Epithelial cell of proximal tubule (primary cell): ENCODE data around the gene STXBP1. TPM values are rescaled to one million over a fixed set of nuclear protein-coding genes. Genes with fewer than 3 reads are reported as not detected.

ENCODE experiments used
- DNase-seq: peaks from one replicate; pipeline ENCODE4 v3.0.0-alpha.2; 2011; ENCODE audit warnings: low read depth
- H3K4me3 ChIP-seq: 2 replicates; pipeline ENCODE4 v1.5.1; 2011; ENCODE audit warnings: low read depth, mild to moderate bottlenecking, low read length
- CTCF ChIP-seq: conservative IDR thresholded peaks from 2 replicates; pipeline ENCODE4 v1.5.1; 2012; ENCODE audit warnings: low read depth, mild to moderate bottlenecking, low read length
- total RNA-seq: library from RNA; depleted of rRNA; stranded (reverse); fragments of >200 nt; gene quantifications from 2 replicates; pipeline ENCODE4 v1.2.3, GENCODE V29; 2015

Gene STXBP1
- total RNA-seq, 1 donor from 2014 or later = 14.6 TPM

DNA sequence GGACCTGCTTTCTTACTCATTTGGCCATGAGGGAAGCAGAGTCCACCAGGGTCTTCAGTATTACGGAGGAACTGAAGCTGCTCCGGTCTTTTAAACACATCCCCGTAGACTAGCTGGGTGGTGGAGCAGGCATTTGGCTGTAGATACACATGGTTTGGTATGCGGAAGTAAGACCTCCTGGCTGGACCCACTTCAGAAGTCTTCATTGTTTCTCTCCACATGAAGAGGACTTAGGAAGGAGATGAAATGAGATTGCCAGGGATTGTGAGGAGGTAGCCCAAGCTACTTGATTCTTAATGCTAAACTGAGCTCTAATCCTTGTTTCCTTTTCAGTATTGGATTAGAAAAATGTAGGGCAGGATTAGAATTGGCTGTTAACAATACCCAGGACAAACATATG, 32.9 kb downstream of the STXBP1 start:
- H3K4me3 ChIP-seq = no peak overlapping the region
- DNase-seq = no peak
- TF ChIP-seq CTCF = no peak

- H3K4me3 ChIP-seq = no peak overlapping the region
- TF ChIP-seq CTCF = no peak
- no peak for DNase-seq
Measured at GRCh38 chr9:127647451-127647850, 35.4 kb downstream of the STXBP1 start.

DNA sequence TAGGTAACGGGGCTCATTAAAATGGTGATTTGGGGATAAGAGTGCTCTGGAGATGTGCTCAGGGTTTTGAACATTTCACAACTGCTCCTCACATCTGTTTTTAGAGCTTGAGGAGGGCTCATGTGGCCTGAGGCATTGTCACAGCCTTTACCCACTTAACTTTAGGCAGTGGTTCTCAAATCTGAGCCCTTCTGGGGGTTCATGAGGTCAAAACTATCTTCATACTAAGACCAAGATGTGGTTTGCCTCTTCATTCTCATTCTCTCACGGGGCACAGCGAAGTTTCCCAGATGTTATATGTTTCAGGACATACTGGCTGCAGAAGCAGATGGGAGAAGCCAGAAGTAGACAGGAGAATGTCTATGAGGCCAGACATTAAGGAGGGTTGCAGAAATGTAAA, 38.4 kb downstream of the STXBP1 start:
- no peak for DNase-seq
- TF ChIP-seq CTCF = no peak
- H3K4me3 ChIP-seq = no peak overlapping the region

DNA sequence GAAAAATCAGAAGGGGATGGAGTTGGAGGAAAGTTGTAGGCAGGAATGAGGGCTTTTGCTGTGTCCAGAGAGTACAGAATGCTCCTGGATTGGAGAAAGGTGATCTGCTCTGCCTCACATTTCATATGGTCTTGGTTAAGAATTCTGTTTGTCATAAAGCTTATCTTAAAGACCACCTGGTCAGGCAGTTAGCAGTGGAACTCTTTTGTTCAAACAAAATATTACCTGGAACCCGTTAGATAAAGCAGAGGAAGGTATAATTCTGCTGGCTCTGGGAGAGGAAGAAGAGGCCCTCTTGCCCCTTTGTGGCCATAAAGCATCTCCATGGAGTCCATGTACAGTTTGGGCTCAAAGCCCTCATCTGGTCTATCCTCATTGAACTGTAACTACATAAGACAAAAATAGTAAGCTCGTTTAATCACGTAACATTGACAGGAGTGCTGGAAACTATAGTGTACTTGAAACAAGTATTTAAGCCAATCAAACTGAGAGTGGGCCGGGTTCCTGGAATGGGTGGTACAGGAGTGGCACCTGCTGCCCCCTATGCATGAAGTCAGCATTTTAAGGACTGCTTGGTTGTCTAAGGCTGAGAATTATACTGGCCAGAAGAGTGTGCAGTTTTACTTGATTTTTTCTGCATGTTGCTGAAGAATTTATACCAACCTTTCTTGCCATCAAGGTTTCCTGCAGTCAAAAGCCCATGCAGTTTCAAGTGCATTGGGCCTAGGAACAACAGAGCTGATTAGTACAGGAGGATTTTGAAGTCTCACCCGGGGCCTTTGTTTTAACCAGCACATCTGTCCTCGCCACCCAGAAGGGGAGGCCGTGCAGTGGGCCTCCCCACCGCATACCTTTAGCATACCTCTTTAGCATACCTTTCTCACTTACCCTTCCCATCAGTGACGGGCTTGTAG, 39.9 kb downstream of the STXBP1 start:
- H3K4me3 ChIP-seq = no peak overlapping the region
- TF ChIP-seq CTCF = no peak
- DNase-seq = no peak

GRCh38 chr9:127652733-127653132, 40.7 kb downstream of the STXBP1 start:
- DNase-seq = no peak
- TF ChIP-seq CTCF = no peak
- no peak overlapping the region for H3K4me3 ChIP-seq

DNA sequence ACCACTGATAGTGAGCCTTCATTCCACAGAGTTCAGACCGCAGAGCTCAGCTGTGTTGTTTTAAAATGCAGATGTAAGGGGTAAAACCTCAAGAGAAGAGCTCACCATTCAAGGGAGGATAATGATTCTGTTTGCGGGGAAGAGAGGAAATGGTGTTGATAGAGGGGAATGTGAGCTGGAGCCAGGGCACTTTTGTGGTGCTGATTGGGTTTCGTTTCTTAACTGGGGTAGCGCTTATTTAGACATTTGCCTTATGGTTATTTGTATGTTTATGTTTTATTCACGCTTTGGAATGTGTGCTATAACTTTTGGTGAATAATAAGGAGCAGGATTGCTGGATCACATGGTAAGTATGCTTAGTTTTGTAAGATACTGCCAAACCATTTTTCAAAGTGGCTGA, 42.5 kb downstream of the STXBP1 start:
- no peak for DNase-seq
- no peak for TF ChIP-seq CTCF

GRCh38 chr9:127658428-127658827, 46.4 kb downstream of the STXBP1 start:
- no peak for DNase-seq
- no peak overlapping the region for H3K4me3 ChIP-seq
- no peak for TF ChIP-seq CTCF

More for the DNA sequence above, 42.5 kb downstream of the STXBP1 start:
- no peak overlapping the region for H3K4me3 ChIP-seq
